H1 (cell line): ENCODE results near the gene TMEM203. TPM values are rescaled to one million over a fixed set of nuclear protein-coding genes. Genes with fewer than 3 reads are reported as not detected.

Experiments used
- CTCF ChIA-PET: fragments of 300-600 bp; sonication (Branson Sonifier 250); formaldehyde crosslinking; loops from one replicate; lab custom pipeline; 2021; ENCODE audit not compliant: partially characterized antibody; lab: Charles Lee
- POLR2A ChIA-PET: fragments of 300-600 bp; sonication (Branson Sonifier 250); formaldehyde crosslinking; loops from one replicate; lab custom pipeline; 2021; ENCODE audit warnings: inconsistent platforms; ENCODE audit not compliant: partially characterized antibody; lab: Charles Lee
- DNase-seq, 2 experiments: peaks; one replicate each; pipeline versions ENCODE4 v3.0.0 to v3.0.0-alpha.2; 2010 to 2022; ENCODE audit warnings: low spot score in 2 of 2, low read depth in 1 of 2, mixed read lengths in 1 of 2
- FAIRE-seq: peaks from 2 replicates; lab custom pipeline; 2011; peaks lifted over from hg19 to GRCh38; lab: Jason Lieb, UNC
- H2AFZ ChIP-seq: 2 replicates; pipeline ENCODE4 v1.8.1; 2012; ENCODE audit warnings: low read length, inconsistent platforms
- H2AK5ac ChIP-seq: 2 replicates; pipeline ENCODE4 v1.6.1; 2013; ENCODE audit warnings: low read depth, low read length
- H2BK120ac ChIP-seq: replicated peaks from 2 replicates; pipeline ENCODE3; 2013; ENCODE audit warnings: low read depth, low read length, inconsistent platforms
- H2BK12ac ChIP-seq: 2 replicates; pipeline ENCODE4 v1.6.1; 2013; ENCODE audit warnings: low read depth, low read length
- H2BK15ac ChIP-seq: 2 replicates; pipeline ENCODE4 v1.6.1; 2013; ENCODE audit warnings: low read length
- H2BK20ac ChIP-seq: 2 replicates; pipeline ENCODE4 v1.6.1; 2013; ENCODE audit warnings: low read length
- H2BK5ac ChIP-seq: 2 replicates; pipeline ENCODE4 v1.6.1; 2013; ENCODE audit warnings: low read depth, low read length
- H3K14ac ChIP-seq: 2 replicates; pipeline ENCODE4 v1.6.1; 2013; ENCODE audit warnings: inconsistent platforms; ENCODE audit not compliant: insufficient read length
- H3K18ac ChIP-seq: 2 replicates; pipeline ENCODE4 v1.6.1; 2013; ENCODE audit warnings: low read length; ENCODE audit errors: extremely low read depth
- H3K23ac ChIP-seq: 2 replicates; pipeline ENCODE4 v1.6.1; 2013; ENCODE audit warnings: inconsistent platforms; ENCODE audit not compliant: insufficient read length
- H3K23me2 ChIP-seq: 2 replicates; pipeline ENCODE4 v1.6.1; 2013; ENCODE audit warnings: low read depth, low read length
- H3K27ac ChIP-seq: 2 replicates; pipeline ENCODE4 v1.6.1; 2011; ENCODE audit warnings: low read depth, low read length, inconsistent platforms
- H3K27me3 ChIP-seq, 4 experiments: replicated peaks in 1 of 4; 1 replicate in 1 of 4; 2 replicates in 3 of 4; pipeline versions ENCODE4 v1.6.1 to v1.8.1; 2011 to 2013; ENCODE audit warnings: low read length in 3 of 4, mild to moderate bottlenecking in 3 of 4, inconsistent platforms in 2 of 4, mixed read lengths in 2 of 4, moderate library complexity in 1 of 4; ENCODE audit not compliant: control insufficient read depth in 3 of 4, insufficient read depth in 3 of 4; ENCODE audit errors: extremely low read depth in 1 of 4
- H3K36me3 ChIP-seq, 4 experiments: 2 replicates each; pipeline versions ENCODE4 v1.6.1 to v1.8.1; 2011 to 2013; ENCODE audit warnings: mild to moderate bottlenecking in 4 of 4, low read length in 3 of 4, moderate library complexity in 2 of 4, control low read depth in 1 of 4, inconsistent platforms in 1 of 4; ENCODE audit not compliant: insufficient read depth in 4 of 4, control insufficient read depth in 2 of 4
- H3K4ac ChIP-seq: replicated peaks from 2 replicates; pipeline ENCODE3; 2013; ENCODE audit warnings: low read length, low read depth, mixed read lengths, inconsistent platforms; ENCODE audit not compliant: insufficient read length
- H3K4me1 ChIP-seq, 4 experiments: replicated peaks in 1 of 4; 1 replicate in 1 of 4; 2 replicates in 3 of 4; pipeline versions ENCODE4 v1.6.1 to v1.8.1; 2011 to 2013; ENCODE audit warnings: low read length in 3 of 4, inconsistent platforms in 2 of 4, mixed read lengths in 1 of 4; ENCODE audit not compliant: insufficient read depth in 4 of 4, control insufficient read depth in 3 of 4
- H3K4me2 ChIP-seq, 2 experiments: 2 replicates each; pipeline versions ENCODE4 v1.6.1 to v1.8.1; 2011 to 2013; ENCODE audit warnings: low read depth in 2 of 2, low read length in 2 of 2, control low read depth in 1 of 2, inconsistent platforms in 1 of 2, mild to moderate bottlenecking in 1 of 2; ENCODE audit not compliant: insufficient read depth in 1 of 2
- H3K4me3 ChIP-seq, 4 experiments: fragments of 200-600, 300-600 bp in 1 of 4; sonication (generic), shearing (Covaris generic), sonication (Bioruptor Twin) in 1 of 4; 2 replicates each; pipeline versions ENCODE4 v1.5.1 to v1.8.1; 2011 to 2016; ENCODE audit warnings: low read length in 4 of 4, low read depth in 3 of 4, control low read depth in 2 of 4, inconsistent platforms in 2 of 4, mild to moderate bottlenecking in 2 of 4, mixed read lengths in 1 of 4, moderate library complexity in 1 of 4; ENCODE audit not compliant: insufficient read depth in 2 of 4; ENCODE audit errors: extremely low read depth in 1 of 4
- H3K56ac ChIP-seq: replicated peaks from 2 replicates; pipeline ENCODE3; 2013; ENCODE audit warnings: low read depth, mild to moderate bottlenecking, mixed read lengths, low read length, inconsistent platforms; ENCODE audit not compliant: insufficient read length
- H3K79me1 ChIP-seq: 2 replicates; pipeline ENCODE4 v1.6.1; 2013; ENCODE audit warnings: low read depth, low read length, control low read depth
- H3K79me2 ChIP-seq, 2 experiments: 2 replicates each; pipeline versions ENCODE4 v1.6.1 to v1.8.1; 2012 to 2013; ENCODE audit warnings: low read length in 2 of 2, mild to moderate bottlenecking in 2 of 2, inconsistent platforms in 1 of 2; ENCODE audit not compliant: insufficient read depth in 2 of 2, control insufficient read depth in 1 of 2
- H3K9ac ChIP-seq, 4 experiments: replicated peaks in 1 of 4; 1 replicate in 1 of 4; 2 replicates in 3 of 4; pipeline versions ENCODE4 v1.6.1 to v1.8.1; 2011 to 2013; ENCODE audit warnings: low read depth in 3 of 4, low read length in 3 of 4, control low read depth in 2 of 4, mild to moderate bottlenecking in 2 of 4, moderate library complexity in 2 of 4, inconsistent platforms in 1 of 4; ENCODE audit errors: extremely low read depth in 1 of 4
- H3K9me3 ChIP-seq, 2 experiments: 2 replicates each; pipeline versions ENCODE4 v1.6.1 to v1.8.1; 2012 to 2013; ENCODE audit warnings: mild to moderate bottlenecking in 2 of 2, moderate library complexity in 2 of 2, control low read depth in 1 of 2, inconsistent platforms in 1 of 2, low read depth in 1 of 2, low read length in 1 of 2, mixed read lengths in 1 of 2; ENCODE audit not compliant: insufficient read depth in 2 of 2
- H4K20me1 ChIP-seq, 2 experiments: replicated peaks in 1 of 2; 2 replicates each; pipeline versions ENCODE3 to v1.8.1; 2011 to 2013; ENCODE audit warnings: inconsistent platforms in 2 of 2, low read length in 2 of 2, mild to moderate bottlenecking in 1 of 2; ENCODE audit not compliant: insufficient read depth in 2 of 2, control insufficient read depth in 1 of 2
- H4K5ac ChIP-seq: 2 replicates; pipeline ENCODE4 v1.6.1; 2013; ENCODE audit warnings: low read length, low read depth, mixed read lengths, inconsistent platforms; ENCODE audit not compliant: insufficient read length
- H4K8ac ChIP-seq: 2 replicates; pipeline ENCODE4 v1.8.0; 2013; ENCODE audit warnings: mild to moderate bottlenecking, moderate library complexity, low read length, inconsistent platforms; ENCODE audit not compliant: insufficient read depth; ENCODE audit errors: extremely low read depth
- H4K91ac ChIP-seq: replicated peaks from 2 replicates; pipeline ENCODE3; 2013; ENCODE audit warnings: low read length, mixed read lengths, inconsistent platforms; ENCODE audit not compliant: insufficient read length
- BCL11A ChIP-seq, 2 experiments: IDR thresholded peaks; one replicate each; pipeline ENCODE4 v1.6.1; 2011; ENCODE audit warnings: low read depth in 2 of 2, low read length in 2 of 2, mild to moderate bottlenecking in 2 of 2
- CTBP2 ChIP-seq: IDR thresholded peaks from 2 replicates; pipeline ENCODE4 v1.7.0; 2011; ENCODE audit warnings: borderline replicate concordance, mild to moderate bottlenecking, moderate library complexity, mixed read lengths, low read length; ENCODE audit not compliant: insufficient read depth, insufficient read length
- EP300 ChIP-seq, 2 experiments: IDR thresholded peaks; 1 replicate in 1 of 2; 2 replicates in 1 of 2; pipeline ENCODE4 v1.6.1; 2011 to 2012; ENCODE audit warnings: low read depth in 2 of 2, low read length in 2 of 2, mild to moderate bottlenecking in 2 of 2, borderline replicate concordance in 1 of 2, inconsistent platforms in 1 of 2, moderate library complexity in 1 of 2
- TAF1 ChIP-seq: IDR thresholded peaks from 2 replicates; pipeline ENCODE4 v1.6.1; 2011; ENCODE audit warnings: mild to moderate bottlenecking, low read depth, low read length
- WGBS, 2 experiments: shearing (Covaris generic) in 1 of 2; methylation state at CpG; one replicate each; pipeline versions ENCODE4 v1.1.6 to v1.1.7; 2013 to 2015; ENCODE audit warnings: low lambda C conversion rate in 2 of 2, mixed read lengths in 2 of 2, inconsistent platforms in 1 of 2, low coverage in 1 of 2, missing lambda C conversion rate in 1 of 2; ENCODE audit not compliant: insufficient replicate concordance in 2 of 2, insufficient coverage in 1 of 2, insufficient read length in 1 of 2; ENCODE audit errors: extremely low coverage in 1 of 2, missing lambda C conversion rate in 1 of 2; 5-methylcytosine and 5-hydroxymethylcytosine counted together
- polyA plus RNA-seq, 7 experiments: library from polyadenylated mRNA; depleted of rRNA in 3 of 7; stranded (reverse) in 5 of 7; unstranded in 2 of 7; fragments of >200 nt in 5 of 7; fragments of 200-250 nt in 2 of 7; gene quantifications; 1 replicate in 5 of 7; 2 replicates in 1 of 7; 4 replicates in 1 of 7; pipeline versions ENCODE4 v1.2.1 to v1.2.3, GENCODE V29; 2011 to 2013; ENCODE audit warnings: missing spikeins in 2 of 7, mixed read lengths in 2 of 7
- total RNA-seq: library from RNA; stranded (reverse); fragmentation: NEBNext Ultra II Directional; extraction: Animal tissue kit (Norgen Biotek cat#: 25700); gene quantifications from 2 replicates; pipeline ENCODE4 v1.2.1, GENCODE V29; 2021

The TMEM203 gene
- total and polyA plus RNA-seq, 2 of the 8 experiments (the other 6 are each of a cell fraction or from before 2014, with no cell fraction given), result 44.1 to 57.1 TPM

- POLR2A ChIA-PET, result interaction anchor here (0.8 to 11.0 kb wide), 8 partner anchors 10 to 62 kb away, joined by 3 to 107 read pairs (median 6); partner anchors contain the start of genes NDOR1, TMEM203 and TPRN
- H3K9me3 ChIP-seq, result no peaks in the 10 kb centered on the region
Measured at GRCh38 chr9:137191245-137191644, 14.2 kb downstream of the TMEM203 start.

More at GRCh38 chr9:137191245-137191644, 14.2 kb downstream of the TMEM203 start:
- H4K20me1 ChIP-seq, result peaks cover 15 to 36% of the 10 kb centered on the region in 2 experiments
- no peak overlapping the region for H4K8ac ChIP-seq
- no peak overlapping the region for H2AK5ac ChIP-seq
- no peak overlapping the region for H3K4ac ChIP-seq
- no peak overlapping the region for H3K4me3 ChIP-seq
- H3K18ac ChIP-seq, result no peak overlapping the region
- no peak for TF ChIP-seq BCL11A (IDR thresholded peaks at IDR 0.05; ENCODE audit: low read depth in 2 of 2, low read length in 2 of 2)
- TF ChIP-seq CTBP2, result no peak
- no peak for TF ChIP-seq EP300 (IDR thresholded peaks at IDR 0.05; ENCODE audit: borderline replicate concordance in 1 of 2, low read depth in 2 of 2, low read length in 2 of 2)
- TF ChIP-seq TAF1, result no peak
- no peak overlapping the region for H3K4me2 ChIP-seq
- DNase-seq, result no peak
- no peak overlapping the region for H4K5ac ChIP-seq
- H3K23ac ChIP-seq, result no peak overlapping the region
- no peak overlapping the region for H2BK12ac ChIP-seq
- H2BK5ac ChIP-seq, result no peak overlapping the region
- H2BK20ac ChIP-seq, result no peak overlapping the region
- peaks cover 0 to 34% (median 10%) of the 10 kb centered on the region in 4 experiments; a peak in 6 of 7 replicates for H3K4me1 ChIP-seq
- no peaks in the 10 kb centered on the region; a peak in 1 of 7 replicates for H3K27me3 ChIP-seq
- H2BK15ac ChIP-seq, result no peak overlapping the region
- peaks cover 8% of the 10 kb centered on the region; the same call in 1 of the 2 replicates for H3K23me2 ChIP-seq
- H3K79me2 ChIP-seq, result peaks cover 0 to 34% of the 10 kb centered on the region in 2 experiments; a peak in 2 of 4 replicates
- H3K79me1 ChIP-seq, result peaks cover 12% of the 10 kb centered on the region
- peaks cover 0 to 4% (median 1%) of the 10 kb centered on the region in 4 experiments; a peak in 2 of 8 replicates for H3K36me3 ChIP-seq
- H2AFZ ChIP-seq, result no peak overlapping the region
- CTCF ChIA-PET, result interaction anchor here (1.4 to 14.0 kb wide), 6 partner anchors 8 to 61 kb away, joined by 3 to 204 read pairs (median 16); partner anchors contain the start of genes CYSRT1, RNF208, RNF224 and SLC34A3
- H3K14ac ChIP-seq, result no peak overlapping the region
- H3K56ac ChIP-seq, result no peak overlapping the region
- no peak overlapping the region for H2BK120ac ChIP-seq
- FAIRE-seq, result no peak
- no peak overlapping the region for H4K91ac ChIP-seq
- H3K27ac ChIP-seq, result no peak overlapping the region
- 92% methylated on average over 3 of the region's 3 CpGs; no CpG with 5 or more reads in 1 of the 2 experiments for WGBS, 2 experiments
- no peak overlapping the region for H3K9ac ChIP-seq
